HepG2 (cell line): ENCODE results near the gene SRP68. TPM values are rescaled to one million over a fixed set of nuclear protein-coding genes. Genes with fewer than 3 reads are reported as not detected.

Experiments
- CC2D1A ChIP-seq: sonication (generic); formaldehyde crosslinking; IDR thresholded peaks from 2 replicates; pipeline ENCODE4 v1.8.1; 2023; ENCODE audit warnings: mild to moderate bottlenecking, missing genetic modification reagents
- EZH2 ChIP-seq: conservative IDR thresholded peaks from 2 replicates; pipeline ENCODE4 v1.6.1; 2012; ENCODE audit warnings: mild to moderate bottlenecking, low read depth, low read length, moderate library complexity
- GTF2F1 ChIP-seq: fragments of 150-350 bp; IDR thresholded peaks from 2 replicates; pipeline ENCODE4 v1.6.1; 2014; ENCODE audit warnings: low read length
- HNRNPH1 ChIP-seq: fragments of 200-400 bp; formaldehyde crosslinking; optimal IDR thresholded peaks from 2 replicates; pipeline ENCODE3; 2017; ENCODE audit warnings: mild to moderate bottlenecking, low read depth, low read length
- MTF2 ChIP-seq: sonication (generic); formaldehyde crosslinking; IDR thresholded peaks from 2 replicates; pipeline ENCODE4 v1.5.0; 2020; ENCODE audit warnings: missing genetic modification reagents, borderline replicate concordance
- RARG ChIP-seq: sonication (generic); formaldehyde crosslinking; IDR thresholded peaks from 2 replicates; pipeline ENCODE4 v1.4.0; 2020; ENCODE audit warnings: low read depth, mild to moderate bottlenecking, missing genetic modification reagents
- RCOR2 ChIP-seq: IDR thresholded peaks from 2 replicates; pipeline ENCODE4 v1.6.1; 2016; ENCODE audit warnings: missing biosample characterization, missing genetic modification reagents
- SALL1 ChIP-seq: sonication (generic); formaldehyde crosslinking; IDR thresholded peaks from 2 replicates; pipeline ENCODE4 v1.8.0; 2022; ENCODE audit warnings: mild to moderate bottlenecking, missing genetic modification reagents
- SNAI1 ChIP-seq: sonication (generic); formaldehyde crosslinking; IDR thresholded peaks from 2 replicates; pipeline ENCODE4 v1.5.0; 2020; ENCODE audit warnings: mild to moderate bottlenecking, missing genetic modification reagents, borderline replicate concordance
- SP2 ChIP-seq: sonication (generic); formaldehyde crosslinking; IDR thresholded peaks from 2 replicates; pipeline ENCODE4 v1.5.1; 2020; ENCODE audit warnings: mild to moderate bottlenecking, missing genetic modification reagents
- ZBTB34 ChIP-seq: sonication (generic); formaldehyde crosslinking; IDR thresholded peaks from 2 replicates; pipeline ENCODE4 v1.8.0; 2022; ENCODE audit warnings: mild to moderate bottlenecking, missing genetic modification reagents
- ZNF234 ChIP-seq: sonication (generic); formaldehyde crosslinking; conservative IDR thresholded peaks from 2 replicates; pipeline ENCODE4 v1.5.1; 2020; ENCODE audit warnings: mild to moderate bottlenecking, missing genetic modification reagents
- ZNF274 ChIP-seq: sonication (generic); formaldehyde crosslinking; IDR thresholded peaks from 2 replicates; pipeline ENCODE4 v1.5.1; 2020; ENCODE audit warnings: mild to moderate bottlenecking, missing genetic modification reagents
- ZNF33A ChIP-seq: sonication (generic); formaldehyde crosslinking; IDR thresholded peaks from 2 replicates; pipeline ENCODE4 v1.5.1; 2020; ENCODE audit warnings: missing genetic modification reagents, mild to moderate bottlenecking, moderate library complexity, borderline replicate concordance
- ZNF501 ChIP-seq: sonication (generic); formaldehyde crosslinking; IDR thresholded peaks from 2 replicates; pipeline ENCODE4 v1.5.1; 2020; ENCODE audit warnings: mild to moderate bottlenecking, moderate library complexity, missing genetic modification reagents
- ZNF660 ChIP-seq: sonication (generic); formaldehyde crosslinking; IDR thresholded peaks from 2 replicates; pipeline ENCODE4 v1.5.1; 2020; ENCODE audit warnings: mild to moderate bottlenecking, low read depth, missing genetic modification reagents, borderline replicate concordance
- ZNF891 ChIP-seq: sonication (generic); formaldehyde crosslinking; IDR thresholded peaks from 2 replicates; pipeline ENCODE4 v1.5.0; 2020; ENCODE audit warnings: mild to moderate bottlenecking, missing genetic modification reagents
- polyA plus RNA-seq, 8 experiments: library from polyadenylated mRNA; depleted of rRNA in 3 of 8; stranded (reverse) in 7 of 8; unstranded in 1 of 8; fragments of >200 nt; fragmentation: Illumina TruSeq in 4 of 8; extraction: Trizol in 4 of 8; gene quantifications; 2 replicates each; pipeline versions ENCODE4 v1.2.1 to v1.2.3, GENCODE V29; 2011 to 2016; ENCODE audit warnings: low read depth in 4 of 8, missing spikeins in 1 of 8, mixed read lengths in 1 of 8; ENCODE audit not compliant: insufficient read depth in 1 of 8
- total RNA-seq, 5 experiments: library from RNA; depleted of rRNA; stranded (reverse); fragments of >200 nt; fragmentation: Illumina TruSeq; extraction: Trizol; gene quantifications; 2 replicates each; pipeline ENCODE4 v1.2.3, GENCODE V29; 2016; ENCODE audit warnings: low read depth in 1 of 5
- TF ChIP-seq, protein P1 (sequence below): IDR thresholded peaks from 2 replicates; pipeline ENCODE4 v1.6.1; 2016
- TF ChIP-seq, protein P2 (sequence below): sonication (generic); formaldehyde crosslinking; IDR thresholded peaks from 2 replicates; pipeline ENCODE4 v1.5.1; 2020; ENCODE audit warnings: mild to moderate bottlenecking, missing genetic modification reagents, moderate library complexity
- TF ChIP-seq, protein P3 (sequence below): sonication (generic); formaldehyde crosslinking; IDR thresholded peaks from 2 replicates; pipeline ENCODE4 v1.5.0; 2020; ENCODE audit warnings: missing genetic modification reagents, mild to moderate bottlenecking, borderline replicate concordance

The SRP68 gene
- total and polyA plus RNA-seq, 2 of the 13 experiments (the other 11 are each of a cell fraction or from before 2014, with no cell fraction given): 39.8 to 74.3 TPM

DNA sequence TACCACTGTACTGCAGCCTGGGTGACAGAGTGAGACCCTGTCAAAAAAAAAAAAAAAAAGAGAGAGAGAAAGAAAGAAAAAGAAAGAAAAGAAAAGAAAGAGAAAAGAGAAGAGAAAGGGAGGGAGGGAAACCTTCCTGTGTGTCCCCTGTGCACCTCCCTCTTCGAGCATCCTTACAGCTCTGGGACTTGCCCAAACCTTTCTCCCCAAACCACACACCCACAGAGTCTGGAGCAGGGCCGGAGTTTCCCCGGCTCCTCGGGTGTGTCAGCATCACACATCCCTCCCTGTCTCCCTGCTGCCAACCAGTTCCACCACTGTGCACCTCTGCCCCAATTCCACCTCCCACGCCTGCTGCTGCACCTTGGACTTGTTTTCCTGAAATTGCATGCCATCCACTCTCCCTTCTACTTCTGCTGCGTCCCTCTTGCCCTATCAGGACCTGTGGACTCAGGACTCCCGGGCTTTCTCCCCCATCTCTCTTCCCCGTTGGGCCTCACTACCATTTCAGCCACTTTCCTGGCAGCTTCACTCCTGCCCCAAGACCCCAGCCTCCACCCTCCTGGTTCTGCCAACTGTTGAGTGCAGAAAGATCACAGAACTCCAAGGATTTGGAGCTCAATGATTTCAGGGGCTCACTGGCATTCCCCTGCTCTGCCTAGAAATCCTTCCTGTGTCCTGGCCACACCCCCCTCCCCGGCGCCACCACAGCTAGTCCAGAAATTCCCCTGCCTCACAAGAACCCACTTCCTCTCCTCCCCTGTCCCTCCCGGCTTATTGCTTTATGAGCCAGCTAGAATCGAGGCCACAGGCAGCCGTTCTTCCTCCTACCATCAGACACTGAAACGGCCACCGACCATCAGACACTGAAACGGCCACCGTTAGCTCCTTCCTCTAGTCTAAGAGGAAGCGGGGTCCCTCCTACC is 75.4 kb downstream of the SRP68 start (continued):
- TF ChIP-seq, protein P1, sequence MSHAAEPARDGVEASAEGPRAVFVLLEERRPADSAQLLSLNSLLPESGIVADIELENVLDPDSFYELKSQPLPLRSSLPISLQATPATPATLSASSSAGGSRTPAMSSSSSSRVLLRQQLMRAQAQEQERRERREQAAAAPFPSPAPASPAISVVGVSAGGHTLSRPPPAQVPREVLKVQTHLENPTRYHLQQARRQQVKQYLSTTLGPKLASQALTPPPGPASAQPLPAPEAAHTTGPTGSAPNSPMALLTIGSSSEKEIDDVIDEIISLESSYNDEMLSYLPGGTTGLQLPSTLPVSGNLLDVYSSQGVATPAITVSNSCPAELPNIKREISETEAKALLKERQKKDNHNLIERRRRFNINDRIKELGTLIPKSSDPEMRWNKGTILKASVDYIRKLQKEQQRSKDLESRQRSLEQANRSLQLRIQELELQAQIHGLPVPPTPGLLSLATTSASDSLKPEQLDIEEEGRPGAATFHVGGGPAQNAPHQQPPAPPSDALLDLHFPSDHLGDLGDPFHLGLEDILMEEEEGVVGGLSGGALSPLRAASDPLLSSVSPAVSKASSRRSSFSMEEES (CRISPR knock-in tag): peak; percentile 78
- TF ChIP-seq ZNF891 (CRISPR knock-in tag): no peak
- TF ChIP-seq, protein P2, sequence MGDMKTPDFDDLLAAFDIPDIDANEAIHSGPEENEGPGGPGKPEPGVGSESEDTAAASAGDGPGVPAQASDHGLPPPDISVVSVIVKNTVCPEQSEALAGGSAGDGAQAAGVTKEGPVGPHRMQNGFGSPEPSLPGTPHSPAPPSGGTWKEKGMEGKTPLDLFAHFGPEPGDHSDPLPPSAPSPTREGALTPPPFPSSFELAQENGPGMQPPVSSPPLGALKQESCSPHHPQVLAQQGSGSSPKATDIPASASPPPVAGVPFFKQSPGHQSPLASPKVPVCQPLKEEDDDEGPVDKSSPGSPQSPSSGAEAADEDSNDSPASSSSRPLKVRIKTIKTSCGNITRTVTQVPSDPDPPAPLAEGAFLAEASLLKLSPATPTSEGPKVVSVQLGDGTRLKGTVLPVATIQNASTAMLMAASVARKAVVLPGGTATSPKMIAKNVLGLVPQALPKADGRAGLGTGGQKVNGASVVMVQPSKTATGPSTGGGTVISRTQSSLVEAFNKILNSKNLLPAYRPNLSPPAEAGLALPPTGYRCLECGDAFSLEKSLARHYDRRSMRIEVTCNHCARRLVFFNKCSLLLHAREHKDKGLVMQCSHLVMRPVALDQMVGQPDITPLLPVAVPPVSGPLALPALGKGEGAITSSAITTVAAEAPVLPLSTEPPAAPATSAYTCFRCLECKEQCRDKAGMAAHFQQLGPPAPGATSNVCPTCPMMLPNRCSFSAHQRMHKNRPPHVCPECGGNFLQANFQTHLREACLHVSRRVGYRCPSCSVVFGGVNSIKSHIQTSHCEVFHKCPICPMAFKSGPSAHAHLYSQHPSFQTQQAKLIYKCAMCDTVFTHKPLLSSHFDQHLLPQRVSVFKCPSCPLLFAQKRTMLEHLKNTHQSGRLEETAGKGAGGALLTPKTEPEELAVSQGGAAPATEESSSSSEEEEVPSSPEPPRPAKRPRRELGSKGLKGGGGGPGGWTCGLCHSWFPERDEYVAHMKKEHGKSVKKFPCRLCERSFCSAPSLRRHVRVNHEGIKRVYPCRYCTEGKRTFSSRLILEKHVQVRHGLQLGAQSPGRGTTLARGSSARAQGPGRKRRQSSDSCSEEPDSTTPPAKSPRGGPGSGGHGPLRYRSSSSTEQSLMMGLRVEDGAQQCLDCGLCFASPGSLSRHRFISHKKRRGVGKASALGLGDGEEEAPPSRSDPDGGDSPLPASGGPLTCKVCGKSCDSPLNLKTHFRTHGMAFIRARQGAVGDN (CRISPR knock-in tag): peak; percentile 96
- TF ChIP-seq CC2D1A (CRISPR knock-in tag): no peak
- no peak for TF ChIP-seq HNRNPH1
- TF ChIP-seq GTF2F1: no peak
- TF ChIP-seq ZBTB34: 0 out of 2 replicates have a peak, but pooled peaks have one; percentile 51
- TF ChIP-seq ZNF33A (CRISPR knock-in tag): no peak
- peak; percentile 98 for TF ChIP-seq SALL1 (CRISPR knock-in tag)
- TF ChIP-seq ZNF234 (CRISPR knock-in tag): no peak
- no peak for TF ChIP-seq MTF2 (CRISPR knock-in tag)
- peak; percentile 53 for TF ChIP-seq ZNF501 (CRISPR knock-in tag)
- peak; percentile 79 for TF ChIP-seq ZNF274 (CRISPR knock-in tag)
- TF ChIP-seq SNAI1 (CRISPR knock-in tag): no peak
- no peak for TF ChIP-seq RARG (CRISPR knock-in tag)
- TF ChIP-seq EZH2: no peak
- TF ChIP-seq SP2 (CRISPR knock-in tag): 0 out of 2 replicates have a peak, but pooled peaks have one; percentile 14
- peak; percentile 80; the same call in 1 of the 2 replicates for TF ChIP-seq RCOR2 (CRISPR knock-in tag)
- no peak; the same call in 1 of the 2 replicates for TF ChIP-seq ZNF660 (CRISPR knock-in tag)
- TF ChIP-seq, protein P3, sequence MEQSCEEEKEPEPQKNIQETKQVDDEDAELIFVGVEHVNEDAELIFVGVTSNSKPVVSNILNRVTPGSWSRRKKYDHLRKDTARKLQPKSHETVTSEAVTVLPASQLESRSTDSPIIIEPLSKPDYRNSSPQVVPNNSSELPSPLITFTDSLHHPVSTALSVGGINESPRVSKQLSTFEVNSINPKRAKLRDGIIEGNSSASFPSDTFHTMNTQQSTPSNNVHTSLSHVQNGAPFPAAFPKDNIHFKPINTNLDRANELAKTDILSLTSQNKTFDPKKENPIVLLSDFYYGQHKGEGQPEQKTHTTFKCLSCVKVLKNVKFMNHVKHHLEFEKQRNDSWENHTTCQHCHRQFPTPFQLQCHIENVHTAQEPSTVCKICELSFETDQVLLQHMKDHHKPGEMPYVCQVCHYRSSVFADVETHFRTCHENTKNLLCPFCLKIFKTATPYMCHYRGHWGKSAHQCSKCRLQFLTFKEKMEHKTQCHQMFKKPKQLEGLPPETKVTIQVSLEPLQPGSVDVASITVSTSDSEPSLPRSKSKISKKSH (CRISPR knock-in tag): no peak
